Right lobe of liver (tissue), 4 donors: Measurements from ENCODE around the gene PXK.

Source experiments
- CTCF ChIP-seq, 4 donors: fragments of 200-600 bp in 3 of 4; fragments of 450-650 bp in 1 of 4; IDR thresholded peaks; one replicate each; pipeline versions ENCODE4 v1.5.1 to v1.8.0; 2016 to 2022; ENCODE audit warnings: antibody characterized with exemption in 4 of 4, mild to moderate bottlenecking in 2 of 4
- POLR2A ChIP-seq: fragments of 450-650 bp; IDR thresholded peaks from one replicate; pipeline ENCODE4 v1.6.1; 2017; ENCODE audit warnings: antibody characterized with exemption, mild to moderate bottlenecking
- donor health status: DM: no; HTN: no; CAD: no.
- donor health status: DM: no; HTN: no; CAD: no.
- donor health status: DM: no; HTN: yes; CAD: no.

- TF ChIP-seq POLR2A (no peak), CTCF (IDR thresholded peaks at IDR 0.05) (no peak)
Observed at GRCh38 chr3:58336135-58336882, 3.6 kb downstream of the PXK start.
